Measurements from ENCODE around the gene TTC19. TPM values are rescaled to one million over a fixed set of nuclear protein-coding genes. Genes with fewer than 3 reads are reported as not detected.

Gene TTC19
- total RNA-seq, 1 experiment from 2014 or later, result 28.4 TPM

- Histone ChIP-seq H3K4me1 (ENCODE audit: control insufficient read depth, insufficient read depth, low read length) (peaks cover 19% of the 10 kb centered on the region), H3K27ac (ENCODE audit: low read length) (no peak overlapping the region), H3K27me3 (ENCODE audit: control insufficient read depth, insufficient read depth, low read length) (no peaks in the 10 kb centered on the region), H3K4me3 (ENCODE audit: low read depth in 2 of 2, low read length in 2 of 2) (no peak overlapping the region), H3K36me3 (ENCODE audit: control insufficient read depth, insufficient read depth, low read length) (peaks cover 1% of the 10 kb centered on the region; the same call in 1 of the 2 replicates), H3K9me3 (ENCODE audit: control insufficient read depth, insufficient read depth, low read depth, low read length) (no peaks in the 10 kb centered on the region)
- ChIA-PET POLR2A (no interaction called here), CTCF (no interaction called here)
- BruUV-seq (replicated peaks), result no TSS peak
- in situ Hi-C loops (cut with HindIII; ENCODE audit: low pct_unique_long_range_greater_than_20kb, low sequenced_read_pairs) (no loop called here), intact Hi-C loops (cut with micrococcal nuclease; ENCODE audit: unreplicated experiment) (no loop called here)
- ATAC-seq (no peak), DNase-seq (ENCODE audit: low read depth, low spot score) (no peak)
- TF ChIP-seq, protein P1, sequence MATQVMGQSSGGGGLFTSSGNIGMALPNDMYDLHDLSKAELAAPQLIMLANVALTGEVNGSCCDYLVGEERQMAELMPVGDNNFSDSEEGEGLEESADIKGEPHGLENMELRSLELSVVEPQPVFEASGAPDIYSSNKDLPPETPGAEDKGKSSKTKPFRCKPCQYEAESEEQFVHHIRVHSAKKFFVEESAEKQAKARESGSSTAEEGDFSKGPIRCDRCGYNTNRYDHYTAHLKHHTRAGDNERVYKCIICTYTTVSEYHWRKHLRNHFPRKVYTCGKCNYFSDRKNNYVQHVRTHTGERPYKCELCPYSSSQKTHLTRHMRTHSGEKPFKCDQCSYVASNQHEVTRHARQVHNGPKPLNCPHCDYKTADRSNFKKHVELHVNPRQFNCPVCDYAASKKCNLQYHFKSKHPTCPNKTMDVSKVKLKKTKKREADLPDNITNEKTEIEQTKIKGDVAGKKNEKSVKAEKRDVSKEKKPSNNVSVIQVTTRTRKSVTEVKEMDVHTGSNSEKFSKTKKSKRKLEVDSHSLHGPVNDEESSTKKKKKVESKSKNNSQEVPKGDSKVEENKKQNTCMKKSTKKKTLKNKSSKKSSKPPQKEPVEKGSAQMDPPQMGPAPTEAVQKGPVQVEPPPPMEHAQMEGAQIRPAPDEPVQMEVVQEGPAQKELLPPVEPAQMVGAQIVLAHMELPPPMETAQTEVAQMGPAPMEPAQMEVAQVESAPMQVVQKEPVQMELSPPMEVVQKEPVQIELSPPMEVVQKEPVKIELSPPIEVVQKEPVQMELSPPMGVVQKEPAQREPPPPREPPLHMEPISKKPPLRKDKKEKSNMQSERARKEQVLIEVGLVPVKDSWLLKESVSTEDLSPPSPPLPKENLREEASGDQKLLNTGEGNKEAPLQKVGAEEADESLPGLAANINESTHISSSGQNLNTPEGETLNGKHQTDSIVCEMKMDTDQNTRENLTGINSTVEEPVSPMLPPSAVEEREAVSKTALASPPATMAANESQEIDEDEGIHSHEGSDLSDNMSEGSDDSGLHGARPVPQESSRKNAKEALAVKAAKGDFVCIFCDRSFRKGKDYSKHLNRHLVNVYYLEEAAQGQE (IDR thresholded peaks at IDR 0.05; ENCODE audit: insufficient read depth in 1 of 2, low read depth in 2 of 2, low read length in 1 of 2), result no peak
- no peak for TF ChIP-seq SIN3A (IDR thresholded peaks at IDR 0.05; ENCODE audit: borderline replicate concordance, insufficient read depth, low read depth, low read length)
- no peak for TF ChIP-seq POLR2AphosphoS5 (IDR thresholded peaks at IDR 0.05; ENCODE audit: low read depth, low read length)
- no peak for TF ChIP-seq TCF7L2 (IDR thresholded peaks at IDR 0.05; ENCODE audit: low read depth, low read length)
- TF ChIP-seq, protein P2, sequence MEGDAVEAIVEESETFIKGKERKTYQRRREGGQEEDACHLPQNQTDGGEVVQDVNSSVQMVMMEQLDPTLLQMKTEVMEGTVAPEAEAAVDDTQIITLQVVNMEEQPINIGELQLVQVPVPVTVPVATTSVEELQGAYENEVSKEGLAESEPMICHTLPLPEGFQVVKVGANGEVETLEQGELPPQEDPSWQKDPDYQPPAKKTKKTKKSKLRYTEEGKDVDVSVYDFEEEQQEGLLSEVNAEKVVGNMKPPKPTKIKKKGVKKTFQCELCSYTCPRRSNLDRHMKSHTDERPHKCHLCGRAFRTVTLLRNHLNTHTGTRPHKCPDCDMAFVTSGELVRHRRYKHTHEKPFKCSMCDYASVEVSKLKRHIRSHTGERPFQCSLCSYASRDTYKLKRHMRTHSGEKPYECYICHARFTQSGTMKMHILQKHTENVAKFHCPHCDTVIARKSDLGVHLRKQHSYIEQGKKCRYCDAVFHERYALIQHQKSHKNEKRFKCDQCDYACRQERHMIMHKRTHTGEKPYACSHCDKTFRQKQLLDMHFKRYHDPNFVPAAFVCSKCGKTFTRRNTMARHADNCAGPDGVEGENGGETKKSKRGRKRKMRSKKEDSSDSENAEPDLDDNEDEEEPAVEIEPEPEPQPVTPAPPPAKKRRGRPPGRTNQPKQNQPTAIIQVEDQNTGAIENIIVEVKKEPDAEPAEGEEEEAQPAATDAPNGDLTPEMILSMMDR (IDR thresholded peaks at IDR 0.05), result no peak
Measured at GRCh38 chr17:15981208-15981607, 18.4 kb upstream of the TTC19 start.

DNA sequence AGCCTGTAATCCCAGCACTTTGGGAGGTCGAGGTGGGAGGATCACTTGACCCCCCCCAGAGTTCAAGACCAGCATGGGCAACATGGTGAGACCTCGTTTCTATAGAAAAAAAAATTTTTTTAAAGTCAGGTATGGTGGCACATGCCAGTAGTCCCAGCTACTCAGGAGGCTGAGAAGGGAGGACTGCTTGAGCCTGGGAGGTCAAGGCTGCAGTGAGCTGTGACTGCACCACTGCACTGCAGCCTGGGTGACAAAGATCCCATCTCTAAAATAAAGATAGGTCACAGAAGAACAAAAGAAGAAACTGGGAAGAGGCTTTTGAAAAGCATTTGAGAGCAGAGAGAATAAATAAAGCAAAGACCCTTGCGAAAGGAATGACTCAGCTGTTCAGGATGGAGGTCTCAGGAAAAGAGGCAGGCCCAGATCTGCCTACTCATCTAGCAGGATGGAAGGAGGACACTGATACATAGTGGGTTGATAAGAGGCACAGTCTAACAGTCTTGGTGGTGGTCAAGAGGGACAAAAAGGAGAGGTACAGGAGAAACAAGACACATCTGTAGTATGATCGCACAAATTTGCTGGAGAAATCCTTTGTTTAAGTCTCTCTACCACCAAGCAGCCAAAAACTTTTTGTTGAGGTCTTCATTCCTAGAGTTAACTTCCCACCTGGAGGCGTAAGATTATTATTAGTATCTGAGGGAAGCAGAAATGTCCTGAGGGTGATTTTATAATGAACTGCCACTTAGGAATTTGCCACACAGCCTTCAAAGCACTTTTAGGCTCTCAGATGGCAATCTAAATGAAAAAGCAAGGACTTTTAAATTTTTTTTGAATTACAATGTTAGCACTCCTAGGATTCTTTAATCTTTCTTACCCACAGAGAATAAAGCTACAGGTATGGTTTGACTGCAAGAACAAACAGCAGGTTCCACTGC, 17.7 kb upstream of the TTC19 start:
- in situ Hi-C loops (cut with HindIII; ENCODE audit: low pct_unique_long_range_greater_than_20kb, low sequenced_read_pairs) (no loop called here), intact Hi-C loops (cut with micrococcal nuclease; ENCODE audit: unreplicated experiment) (no loop called here)
- no TSS peak for BruUV-seq (replicated peaks)
- H3K9me3 ChIP-seq (ENCODE audit: control insufficient read depth, insufficient read depth, low read depth, low read length), result no peaks in the 10 kb centered on the region
- DNase-seq (ENCODE audit: low read depth, low spot score), result no peak
- no peaks in the 10 kb centered on the region for H3K27me3 ChIP-seq (ENCODE audit: control insufficient read depth, insufficient read depth, low read length)
- CTCF ChIA-PET, result no interaction called here
- peak overlapping the region; percentile 6 for H3K27ac ChIP-seq (ENCODE audit: low read length)
- no peaks in the 10 kb centered on the region; the same call in 1 of the 2 replicates for H3K36me3 ChIP-seq (ENCODE audit: control insufficient read depth, insufficient read depth, low read length)
- TF ChIP-seq TCF7L2 (IDR thresholded peaks at IDR 0.05; ENCODE audit: low read depth, low read length), result no peak
- no peak for TF ChIP-seq SIN3A (IDR thresholded peaks at IDR 0.05; ENCODE audit: borderline replicate concordance, insufficient read depth, low read depth, low read length)
- TF ChIP-seq, protein P2 (IDR thresholded peaks at IDR 0.05), result no peak
- no peak for TF ChIP-seq POLR2AphosphoS5 (IDR thresholded peaks at IDR 0.05; ENCODE audit: low read depth, low read length)
- TF ChIP-seq, protein P1 (IDR thresholded peaks at IDR 0.05; ENCODE audit: insufficient read depth in 1 of 2, low read depth in 2 of 2, low read length in 1 of 2), result no peak
- ATAC-seq, result no peak; the same call in none of the 2 replicates
- peaks cover 13% of the 10 kb centered on the region for H3K4me1 ChIP-seq (ENCODE audit: control insufficient read depth, insufficient read depth, low read length)
- POLR2A ChIA-PET, result no interaction called here
- H3K4me3 ChIP-seq (ENCODE audit: low read depth in 2 of 2, low read length in 2 of 2), result no peak overlapping the region

Measured in Panc1 (cell line).